IMR-90 (cell line): ENCODE data around the gene HDGFL3. TPM values are rescaled to one million over a fixed set of nuclear protein-coding genes. Genes with fewer than 3 reads are reported as not detected.

Experiments
- ATAC-seq: fragments of 200-7000 bp; cut with Tn5 transposase; 2 replicates; pipeline ENCODE4 v1.9.1; 2020; ENCODE audit warnings: low read depth, mild to moderate bottlenecking, moderate library complexity
- BruUV-seq: library from RNA; stranded (reverse); fragments of 400-500 nt; replicated peaks from 2 replicates; lab custom pipeline; 2021; lab: Mats Ljungman, UMichigan
- CTCF ChIA-PET: fragments of 300-600 bp; formaldehyde crosslinking; extraction: SDS; loops from one replicate; lab custom pipeline; 2021; ENCODE audit warnings: antibody characterized with exemption; lab: Yijun Ruan, JAX
- POLR2A ChIA-PET: fragments of 300-600 bp; sonication (Branson Sonifier 250); formaldehyde crosslinking; loops from one replicate; lab custom pipeline; 2022; ENCODE audit warnings: antibody characterized with exemption; ENCODE audit not compliant: unreplicated experiment; lab: Charles Lee
- DNase-seq: peaks from one replicate; pipeline ENCODE4 v3.0.0; 2013
- H2AFZ ChIP-seq: replicated peaks from 2 replicates; pipeline ENCODE3; 2013; ENCODE audit warnings: low read length, mild to moderate bottlenecking; ENCODE audit not compliant: poor library complexity
- H2AK5ac ChIP-seq: 2 replicates; pipeline ENCODE4 v1.6.1; 2013; ENCODE audit warnings: low read depth, low read length, inconsistent platforms
- H2AK9ac ChIP-seq: replicated peaks from 2 replicates; pipeline ENCODE3; 2013; ENCODE audit warnings: mild to moderate bottlenecking, low read depth, low read length, moderate library complexity; ENCODE audit not compliant: poor library complexity
- H2BK120ac ChIP-seq: 2 replicates; pipeline ENCODE4 v1.6.1; 2013; ENCODE audit warnings: low read depth, low read length, inconsistent platforms
- H2BK15ac ChIP-seq: 3 replicates; pipeline ENCODE4 v1.6.1; 2013; ENCODE audit warnings: low read depth, low read length, inconsistent platforms
- H2BK20ac ChIP-seq: 2 replicates; pipeline ENCODE4 v1.6.1; 2013; ENCODE audit warnings: low read depth, mild to moderate bottlenecking, inconsistent platforms, low read length, moderate library complexity
- H2BK5ac ChIP-seq: 2 replicates; pipeline ENCODE4 v1.6.1; 2013; ENCODE audit warnings: mild to moderate bottlenecking, low read depth, low read length, inconsistent platforms; ENCODE audit not compliant: poor library complexity, severe bottlenecking
- H3K14ac ChIP-seq: replicated peaks from 2 replicates; pipeline ENCODE4 v1.6.1; 2013; ENCODE audit warnings: low read depth, low read length, inconsistent platforms
- H3K18ac ChIP-seq: 2 replicates; pipeline ENCODE4 v1.6.1; 2013; ENCODE audit warnings: low read depth, low read length, control low read depth
- H3K23ac ChIP-seq: 2 replicates; pipeline ENCODE4 v1.6.1; 2013; ENCODE audit warnings: low read depth, low read length, inconsistent platforms
- H3K27ac ChIP-seq: 2 replicates; pipeline ENCODE4 v1.5.1; 2013; ENCODE audit warnings: mild to moderate bottlenecking, control low read depth, low read length; ENCODE audit not compliant: insufficient read depth
- H3K27me3 ChIP-seq: 2 replicates; pipeline ENCODE4 v1.6.1; 2013; ENCODE audit warnings: low read length; ENCODE audit not compliant: control insufficient read depth, insufficient read depth
- H3K36me3 ChIP-seq: 2 replicates; pipeline ENCODE4 v1.6.1; 2013; ENCODE audit warnings: low read length, mixed read lengths; ENCODE audit not compliant: control insufficient read depth, insufficient read depth
- H3K4ac ChIP-seq: 2 replicates; pipeline ENCODE4 v1.6.1; 2013; ENCODE audit warnings: low read depth, low read length, inconsistent platforms
- H3K4me1 ChIP-seq: 2 replicates; pipeline ENCODE4 v1.6.1; 2013; ENCODE audit warnings: low read length, mixed read lengths; ENCODE audit not compliant: control insufficient read depth, insufficient read depth
- H3K4me2 ChIP-seq: 2 replicates; pipeline ENCODE4 v1.6.1; 2013; ENCODE audit warnings: low read depth, mild to moderate bottlenecking, control low read depth, low read length, moderate library complexity
- H3K4me3 ChIP-seq: 2 replicates; pipeline ENCODE4 v1.5.1; 2013; ENCODE audit warnings: low read depth, mild to moderate bottlenecking, control low read depth, low read length, moderate library complexity; ENCODE audit not compliant: insufficient read depth
- H3K56ac ChIP-seq: 2 replicates; pipeline ENCODE4 v1.6.1; 2013; ENCODE audit warnings: low read length, inconsistent platforms; ENCODE audit not compliant: insufficient read depth; ENCODE audit errors: extremely low read depth
- H3K79me1 ChIP-seq, 2 experiments: 2 replicates each; pipeline ENCODE4 v1.6.1; 2013; ENCODE audit warnings: low read length in 2 of 2, inconsistent platforms in 1 of 2, low read depth in 1 of 2
- H3K9ac ChIP-seq: 2 replicates; pipeline ENCODE4 v1.6.1; 2013; ENCODE audit warnings: low read depth, low read length, control low read depth
- H3K9me1 ChIP-seq: 2 replicates; pipeline ENCODE4 v1.6.1; 2013; ENCODE audit warnings: low read length, inconsistent platforms; ENCODE audit not compliant: insufficient read depth
- H3K9me3 ChIP-seq: 2 replicates; pipeline ENCODE4 v1.6.1; 2013; ENCODE audit warnings: low read length; ENCODE audit not compliant: control insufficient read depth, insufficient read depth
- H4K20me1 ChIP-seq: 2 replicates; pipeline ENCODE4 v1.6.1; 2013; ENCODE audit warnings: low read length, inconsistent platforms; ENCODE audit not compliant: insufficient read depth
- H4K5ac ChIP-seq: 2 replicates; pipeline ENCODE4 v1.6.1; 2013; ENCODE audit warnings: mild to moderate bottlenecking, low read depth, low read length, control low read depth
- H4K8ac ChIP-seq, 2 experiments: 2 replicates each; pipeline ENCODE4 v1.6.1; 2013; ENCODE audit warnings: low read depth in 2 of 2, low read length in 2 of 2, control low read depth in 1 of 2, inconsistent platforms in 1 of 2
- H4K91ac ChIP-seq: 2 replicates; pipeline ENCODE4 v1.6.1; 2013; ENCODE audit warnings: low read depth, low read length, inconsistent platforms; ENCODE audit not compliant: insufficient read depth
- BHLHE40 ChIP-seq: fragments of 150-350 bp; IDR thresholded peaks from 2 replicates; pipeline ENCODE4 v1.6.1; 2016; ENCODE audit warnings: mild to moderate bottlenecking, low read depth, low read length
- CEBPB ChIP-seq: IDR thresholded peaks from 2 replicates; pipeline ENCODE4 v1.6.1; 2012; ENCODE audit warnings: low read depth, low read length, improper control_type of control experiment
- CHD1 ChIP-seq: IDR thresholded peaks from 2 replicates; pipeline ENCODE4 v1.6.1; 2012; ENCODE audit warnings: low read depth, low read length, improper control_type of control experiment
- CTCF ChIP-seq: conservative IDR thresholded peaks from 2 replicates; pipeline ENCODE4 v1.5.1; 2012; ENCODE audit warnings: mild to moderate bottlenecking, low read depth, low read length, improper control_type of control experiment
- FOS ChIP-seq: fragments of 150-350 bp; IDR thresholded peaks from 2 replicates; pipeline ENCODE4 v1.6.1; 2016; ENCODE audit warnings: low read depth, low read length
- MAFK ChIP-seq: IDR thresholded peaks from 2 replicates; pipeline ENCODE4 v1.6.1; 2012; ENCODE audit warnings: low read depth, low read length, improper control_type of control experiment
- MAZ ChIP-seq: IDR thresholded peaks from 2 replicates; pipeline ENCODE4 v1.6.1; 2012; ENCODE audit warnings: low read depth, mild to moderate bottlenecking, low read length, improper control_type of control experiment, moderate library complexity, borderline replicate concordance
- MXI1 ChIP-seq: IDR thresholded peaks from 2 replicates; pipeline ENCODE4 v1.6.1; 2012; ENCODE audit warnings: low read depth, mild to moderate bottlenecking, low read length, moderate library complexity, borderline replicate concordance
- NFE2L2 ChIP-seq: fragments of 150-350 bp; IDR thresholded peaks from 2 replicates; pipeline ENCODE4 v1.6.1; 2016; ENCODE audit warnings: low read depth, mild to moderate bottlenecking, low read length
- POLR2A ChIP-seq: IDR thresholded peaks from 2 replicates; pipeline ENCODE4 v1.6.1; 2012; ENCODE audit warnings: mild to moderate bottlenecking, low read depth, low read length
- RAD21 ChIP-seq: IDR thresholded peaks from 2 replicates; pipeline ENCODE4 v1.6.1; 2012; ENCODE audit warnings: low read length, improper control_type of control experiment
- RCOR1 ChIP-seq: IDR thresholded peaks from 2 replicates; pipeline ENCODE4 v1.6.1; 2012; ENCODE audit warnings: mild to moderate bottlenecking, low read length, improper control_type of control experiment; ENCODE audit not compliant: insufficient replicate concordance
- RFX5 ChIP-seq: IDR thresholded peaks from 2 replicates; pipeline ENCODE4 v1.8.0; 2012; ENCODE audit warnings: low read depth, mild to moderate bottlenecking, low read length, moderate library complexity
- SMC3 ChIP-seq: fragments of 150-350 bp; IDR thresholded peaks from 2 replicates; pipeline ENCODE4 v1.6.1; 2016; ENCODE audit warnings: low read depth, mild to moderate bottlenecking, antibody characterized with exemption, low read length, moderate library complexity
- WGBS, 2 experiments: methylation state at CpG; one replicate each; pipeline versions ENCODE4 v1.1.5 to v1.1.7; 2013; ENCODE audit warnings: missing lambda C conversion rate in 2 of 2; ENCODE audit not compliant: insufficient read length in 1 of 2; ENCODE audit errors: extremely low coverage in 2 of 2; 5-methylcytosine and 5-hydroxymethylcytosine counted together
- dilution Hi-C: fragments of 300-500 bp; cut with HindIII; formaldehyde crosslinking; loops from one replicate; pipeline ENCODE4 v1.14.3; 2018; ENCODE audit warnings: low sequenced_read_pairs; ENCODE audit not compliant: unreplicated experiment
- in situ Hi-C: fragments of 300-500 bp; cut with MboI; formaldehyde crosslinking; loops from 3 replicates; pipeline ENCODE4 v1.14.3; 2019; ENCODE audit warnings: low sequenced_read_pairs, inconsistent platforms, mixed read lengths
- intact Hi-C: fragments of 100-400 bp; cut with micrococcal nuclease; formaldehyde crosslinking; loops from 2 replicates; pipeline ENCODE4 v1.10.0; 2022
- polyA plus RNA-seq, 3 experiments: library from polyadenylated mRNA; depleted of rRNA; stranded (reverse); fragments of >200 nt; gene quantifications; 2 replicates each; pipeline ENCODE4 v1.2.3, GENCODE V29; 2012; ENCODE audit warnings: low replicate concordance in 1 of 3
- total RNA-seq: library from RNA; depleted of rRNA; stranded (reverse); fragments of >200 nt; gene quantifications from 2 replicates; pipeline ENCODE4 v1.2.3, GENCODE V29; 2012
- TF ChIP-seq, protein P1 (sequence below): fragments of 150-350 bp; IDR thresholded peaks from 2 replicates; pipeline ENCODE4 v1.6.1; 2017; ENCODE audit warnings: mild to moderate bottlenecking, antibody characterized with exemption, low read length, low read depth
- TF ChIP-seq, protein P2 (sequence below): fragments of 150-350 bp; IDR thresholded peaks from 2 replicates; pipeline ENCODE4 v1.6.1; 2016; ENCODE audit warnings: low read depth, mild to moderate bottlenecking, low read length, moderate library complexity, borderline replicate concordance

The HDGFL3 gene
- total and polyA plus RNA-seq, 2 of the 4 experiments (the other 2 are of a cell fraction) = 9.5 to 18.1 TPM

GRCh38 chr15:83208367-83208661 is 691 bp upstream of the HDGFL3 start:
- no peak overlapping the region for H3K56ac ChIP-seq
- peak overlapping the region; percentile 92 for H2AFZ ChIP-seq
- peaks cover 4% of the 10 kb centered on the region; the same call in 1 of the 2 replicates for H4K20me1 ChIP-seq
- no peak overlapping the region for H2BK15ac ChIP-seq
- no peaks in the 10 kb centered on the region for H3K27me3 ChIP-seq
- in situ Hi-C loops = no loop called here
- H4K8ac ChIP-seq = peak overlapping the region; percentile 30 to 78; a peak in 3 of 4 replicates
- peaks cover 0 to 19% of the 10 kb centered on the region in 2 experiments; a peak in 2 of 4 replicates for H3K79me1 ChIP-seq
- peak overlapping the region; percentile 50 for H4K5ac ChIP-seq
- no peaks in the 10 kb centered on the region for H3K36me3 ChIP-seq
- ATAC-seq (no peak), DNase-seq (no peak)
- no TSS peak for BruUV-seq
- H3K18ac ChIP-seq = peak overlapping the region; percentile 1; the same call in 1 of the 2 replicates
- CTCF ChIA-PET = interaction anchor here (0.9 kb wide), 1 partner anchor 197 kb away, joined by 3 read pairs; the partner anchor contains the start of gene C15orf40
- H3K4me3 ChIP-seq = peak overlapping the region; percentile 97
- peak overlapping the region; percentile 59; the same call in 1 of the 2 replicates for H3K27ac ChIP-seq
- H3K4me2 ChIP-seq = peak overlapping the region; percentile 79
- no peak overlapping the region for H2BK20ac ChIP-seq
- no peak overlapping the region for H4K91ac ChIP-seq
- intact Hi-C loops = loop anchor here (1.0 to 10.0 kb wide), 3 partner anchors 197 to 636 kb away; partner anchors contain the start of gene C15orf40
- peak overlapping the region; percentile 73 for H2AK9ac ChIP-seq
- 0% methylated on average over 4 of the region's 11 CpGs; no CpG with 5 or more reads in 1 of the 2 experiments for WGBS, 2 experiments
- no peak for TF ChIP-seq SMC3
- TF ChIP-seq CEBPB = no peak
- TF ChIP-seq, protein P1, sequence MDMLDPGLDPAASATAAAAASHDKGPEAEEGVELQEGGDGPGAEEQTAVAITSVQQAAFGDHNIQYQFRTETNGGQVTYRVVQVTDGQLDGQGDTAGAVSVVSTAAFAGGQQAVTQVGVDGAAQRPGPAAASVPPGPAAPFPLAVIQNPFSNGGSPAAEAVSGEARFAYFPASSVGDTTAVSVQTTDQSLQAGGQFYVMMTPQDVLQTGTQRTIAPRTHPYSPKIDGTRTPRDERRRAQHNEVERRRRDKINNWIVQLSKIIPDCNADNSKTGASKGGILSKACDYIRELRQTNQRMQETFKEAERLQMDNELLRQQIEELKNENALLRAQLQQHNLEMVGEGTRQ = no peak
- TF ChIP-seq, protein P2, sequence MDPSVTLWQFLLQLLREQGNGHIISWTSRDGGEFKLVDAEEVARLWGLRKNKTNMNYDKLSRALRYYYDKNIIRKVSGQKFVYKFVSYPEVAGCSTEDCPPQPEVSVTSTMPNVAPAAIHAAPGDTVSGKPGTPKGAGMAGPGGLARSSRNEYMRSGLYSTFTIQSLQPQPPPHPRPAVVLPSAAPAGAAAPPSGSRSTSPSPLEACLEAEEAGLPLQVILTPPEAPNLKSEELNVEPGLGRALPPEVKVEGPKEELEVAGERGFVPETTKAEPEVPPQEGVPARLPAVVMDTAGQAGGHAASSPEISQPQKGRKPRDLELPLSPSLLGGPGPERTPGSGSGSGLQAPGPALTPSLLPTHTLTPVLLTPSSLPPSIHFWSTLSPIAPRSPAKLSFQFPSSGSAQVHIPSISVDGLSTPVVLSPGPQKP = no peak
- TF ChIP-seq RFX5 = no peak
- no peak for TF ChIP-seq POLR2A
- TF ChIP-seq RCOR1 = no peak
- TF ChIP-seq MAFK = no peak
- TF ChIP-seq NFE2L2 = no peak
- no peak for TF ChIP-seq CTCF
- no peak for TF ChIP-seq MAZ
- no peak for TF ChIP-seq CHD1
- no peak for TF ChIP-seq BHLHE40
- TF ChIP-seq MXI1 = no peak
- no peak for TF ChIP-seq RAD21
- TF ChIP-seq FOS = no peak
- H3K9me1 ChIP-seq = 0 out of 2 replicates have a peak, but pooled peaks cover 3% of the 10 kb centered on the region
- no peak overlapping the region for H3K14ac ChIP-seq
- H3K23ac ChIP-seq = 0 out of 2 replicates have a peak overlapping the region, but pooled peaks have one; percentile 1
- peaks cover 8% of the 10 kb centered on the region for H3K4me1 ChIP-seq
- dilution Hi-C loops = no loop called here
- H3K9me3 ChIP-seq = no peaks in the 10 kb centered on the region
- H2AK5ac ChIP-seq = no peak overlapping the region
- POLR2A ChIA-PET = interaction anchor here (0.6 kb wide), 1 partner anchor 11 kb away, joined by 3 read pairs; no protein-coding TSS in a partner anchor
- H3K4ac ChIP-seq = no peak overlapping the region; the same call in 1 of the 2 replicates
- no peak overlapping the region for H2BK5ac ChIP-seq
- H2BK120ac ChIP-seq = no peak overlapping the region
- H3K9ac ChIP-seq = 0 out of 2 replicates have a peak overlapping the region, but pooled peaks have one; percentile 21
